WI38 (cell line): ENCODE results near the gene FLAD1.

Source experiments
- H3K4me3 ChIP-seq: 2 replicates; pipeline ENCODE4 v1.5.1; 2011; ENCODE audit warnings: low read depth, mild to moderate bottlenecking, control low read depth, low read length
- CTCF ChIP-seq: IDR thresholded peaks from 2 replicates; pipeline ENCODE4 v1.5.1; 2012; ENCODE audit warnings: low read depth, mild to moderate bottlenecking, control low read depth, low read length

Gene FLAD1

GRCh38 chr1:155040358-155041093 is 57.4 kb downstream of the FLAD1 start:
- H3K4me3 ChIP-seq, result no peak overlapping the region
- TF ChIP-seq CTCF, result no peak
